Osteoblast (primary cell): ENCODE results near the gene WWOX. TPM values are rescaled to one million over a fixed set of nuclear protein-coding genes. Genes with fewer than 3 reads are reported as not detected.

Source experiments
- DNase-seq: peaks from one replicate; pipeline ENCODE4 v3.0.0; 2011; ENCODE audit warnings: low spot score, mixed read lengths; ENCODE audit not compliant: insufficient read length; ENCODE audit errors: missing footprints
- H2AFZ ChIP-seq: 2 replicates; pipeline ENCODE4 v1.6.0; 2011; ENCODE audit warnings: mild to moderate bottlenecking, low read length
- H3K27ac ChIP-seq: 2 replicates; pipeline ENCODE4 v1.5.1; 2011; ENCODE audit warnings: mild to moderate bottlenecking, low read depth, low read length, moderate library complexity
- H3K27me3 ChIP-seq: 2 replicates; pipeline ENCODE4 v1.6.0; 2012; ENCODE audit warnings: mild to moderate bottlenecking, control low read depth, inconsistent platforms, low read length, moderate library complexity; ENCODE audit not compliant: insufficient read depth
- H3K36me3 ChIP-seq: 2 replicates; pipeline ENCODE4 v1.5.1; 2011; ENCODE audit warnings: mild to moderate bottlenecking, low read length, control low read depth, moderate library complexity; ENCODE audit not compliant: insufficient read depth
- H3K4me1 ChIP-seq: 2 replicates; pipeline ENCODE4 v1.5.1; 2011; ENCODE audit warnings: mild to moderate bottlenecking, low read length, control low read depth, moderate library complexity; ENCODE audit not compliant: insufficient read depth
- H3K4me2 ChIP-seq: 2 replicates; pipeline ENCODE4 v1.6.0; 2011; ENCODE audit warnings: mild to moderate bottlenecking, low read length; ENCODE audit not compliant: insufficient read depth
- H3K4me3 ChIP-seq: fragments of 200-600 bp; sonication (generic); 3 replicates; pipeline ENCODE4 v1.5.1; 2012; ENCODE audit warnings: mild to moderate bottlenecking, low read length, inconsistent platforms; ENCODE audit not compliant: insufficient read depth
- H3K79me2 ChIP-seq: 2 replicates; pipeline ENCODE4 v1.6.0; 2012; ENCODE audit warnings: mild to moderate bottlenecking, low read length, control low read depth, inconsistent platforms; ENCODE audit not compliant: insufficient read depth
- H3K9me3 ChIP-seq: 2 replicates; pipeline ENCODE4 v1.5.1; 2011; ENCODE audit warnings: low read depth, low read length, control low read depth
- H4K20me1 ChIP-seq: 2 replicates; pipeline ENCODE4 v1.6.0; 2012; ENCODE audit warnings: mild to moderate bottlenecking, low read length, control low read depth; ENCODE audit not compliant: insufficient read depth
- CTCF ChIP-seq: IDR thresholded peaks from 2 replicates; pipeline ENCODE4 v1.5.1; 2011; ENCODE audit warnings: mild to moderate bottlenecking, low read depth, low read length, moderate library complexity; ENCODE audit errors: extremely low read depth
- total RNA-seq: library from RNA; depleted of rRNA; stranded (reverse); fragments of >200 nt; gene quantifications from 2 replicates; pipeline ENCODE4 v1.2.3, GENCODE V29; 2012

The WWOX gene
- total RNA-seq, 1 donor = 23.9 TPM

DNA sequence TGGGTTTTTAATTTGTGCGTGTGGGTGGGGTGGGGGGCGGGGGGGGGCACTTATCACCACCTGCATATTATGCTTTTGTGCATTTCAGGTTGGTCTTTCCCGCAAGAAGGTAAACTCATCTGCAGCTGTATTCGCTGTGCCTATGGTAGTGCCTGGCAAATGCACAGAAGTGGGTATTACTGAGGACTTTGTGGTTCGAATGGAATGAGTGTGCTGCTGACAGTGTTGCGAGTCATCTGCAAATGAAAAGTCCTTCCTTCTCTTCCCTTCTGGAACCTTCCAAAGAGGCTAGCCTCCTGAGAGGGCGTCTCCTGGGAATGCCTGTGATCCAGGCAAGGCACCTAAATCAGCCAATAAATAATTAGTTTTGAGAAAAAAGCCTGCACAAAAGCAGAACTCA, 968.1 kb downstream of the WWOX start:
- Histone ChIP-seq H4K20me1 (no peaks in the 10 kb centered on the region), H3K4me3 (no peak overlapping the region), H3K4me1 (no peaks in the 10 kb centered on the region), H2AFZ (no peak overlapping the region), H3K79me2 (no peaks in the 10 kb centered on the region), H3K36me3 (no peaks in the 10 kb centered on the region), H3K4me2 (no peak overlapping the region), H3K9me3 (no peaks in the 10 kb centered on the region), H3K27ac (no peak overlapping the region), H3K27me3 (no peaks in the 10 kb centered on the region)
- DNase-seq = no peak
- TF ChIP-seq CTCF = no peak

GRCh38 chr16:79069121-79069520, 969.7 kb downstream of the WWOX start:
- TF ChIP-seq CTCF = no peak
- Histone ChIP-seq H4K20me1 (no peaks in the 10 kb centered on the region), H3K4me2 (no peak overlapping the region), H3K9me3 (no peaks in the 10 kb centered on the region), H3K27ac (no peak overlapping the region), H2AFZ (no peak overlapping the region), H3K27me3 (no peaks in the 10 kb centered on the region), H3K4me3 (no peak overlapping the region), H3K4me1 (no peaks in the 10 kb centered on the region), H3K79me2 (no peaks in the 10 kb centered on the region), H3K36me3 (no peaks in the 10 kb centered on the region)
- DNase-seq = no peak

DNA sequence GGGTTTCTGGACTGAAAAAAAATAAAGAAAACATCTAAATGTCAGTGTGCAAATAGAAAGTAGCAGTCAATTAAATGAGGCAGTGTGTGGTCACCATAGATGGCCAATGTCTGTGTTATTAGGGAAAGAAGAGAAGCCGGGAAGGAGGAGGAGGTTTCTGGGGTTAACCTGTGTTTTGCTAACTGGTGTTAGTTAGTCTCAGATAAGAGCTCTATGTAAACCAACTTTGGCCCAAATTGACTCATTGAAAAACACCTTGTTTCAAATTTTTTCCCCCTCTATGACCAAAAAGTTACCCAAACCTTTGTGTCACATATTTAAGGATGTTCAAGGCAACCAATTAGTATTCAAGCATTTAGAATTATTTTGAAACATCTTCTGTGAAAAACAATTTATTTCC, 970.2 kb downstream of the WWOX start:
- DNase-seq = no peak
- no peaks in the 10 kb centered on the region for H3K4me1 ChIP-seq
- no peak overlapping the region for H3K27ac ChIP-seq
- H3K9me3 ChIP-seq = no peaks in the 10 kb centered on the region
- no peaks in the 10 kb centered on the region for H3K79me2 ChIP-seq
- no peak overlapping the region for H2AFZ ChIP-seq
- H3K4me3 ChIP-seq = no peak overlapping the region
- no peak overlapping the region for H3K4me2 ChIP-seq
- no peaks in the 10 kb centered on the region for H3K27me3 ChIP-seq
- no peaks in the 10 kb centered on the region for H3K36me3 ChIP-seq
- TF ChIP-seq CTCF = no peak
- H4K20me1 ChIP-seq = no peaks in the 10 kb centered on the region

GRCh38 chr16:79071424-79071823, 972.0 kb downstream of the WWOX start:
- Histone ChIP-seq H3K27me3 (no peaks in the 10 kb centered on the region), H3K9me3 (no peaks in the 10 kb centered on the region), H2AFZ (no peak overlapping the region), H3K4me3 (no peak overlapping the region), H3K79me2 (no peaks in the 10 kb centered on the region), H3K4me1 (no peaks in the 10 kb centered on the region), H3K4me2 (no peak overlapping the region), H3K27ac (no peak overlapping the region), H3K36me3 (no peaks in the 10 kb centered on the region), H4K20me1 (no peaks in the 10 kb centered on the region)
- TF ChIP-seq CTCF = no peak
- no peak for DNase-seq
